Upper lobe of right lung (tissue), 1 donor: ENCODE data around the gene TTC33. TPM values are rescaled to one million over a fixed set of nuclear protein-coding genes. Genes with fewer than 3 reads are reported as not detected.

Experiments
- ATAC-seq: fragments of 200-7000 bp; cut with Tn5 transposase; one replicate; pipeline ENCODE4 v1.9.1; 2020; ENCODE audit warnings: mild to moderate bottlenecking, moderate library complexity
- DNase-seq: peaks from one replicate; pipeline ENCODE4 v3.0.0-alpha.2; 2020
- H3K27ac ChIP-seq: fragments of 200-600 bp; one replicate; pipeline ENCODE4 v1.8.0; 2022
- H3K27me3 ChIP-seq: fragments of 200-600 bp; one replicate; pipeline ENCODE4 v1.8.0; 2022; ENCODE audit warnings: mild to moderate bottlenecking
- H3K36me3 ChIP-seq: fragments of 200-600 bp; one replicate; pipeline ENCODE4 v1.8.0; 2022
- H3K4me1 ChIP-seq: fragments of 200-600 bp; one replicate; pipeline ENCODE4 v1.8.0; 2022
- H3K4me3 ChIP-seq: fragments of 200-600 bp; one replicate; pipeline ENCODE4 v1.8.0; 2022; ENCODE audit warnings: mild to moderate bottlenecking
- H3K9me3 ChIP-seq: fragments of 200-600 bp; one replicate; pipeline ENCODE4 v1.8.0; 2022
- intact Hi-C: fragments of 100-400 bp; cut with DNase I; formaldehyde crosslinking; loops from one replicate; pipeline ENCODE4 v1.11.0; 2022
- total RNA-seq: library from RNA; stranded (reverse); fragmentation: NEBNext Ultra II Directional; extraction: Animal tissue kit (Norgen Biotek cat#: 25700); gene quantifications from one replicate; pipeline ENCODE4 v1.2.1, GENCODE V29; 2021
- TF ChIP-seq, protein P1 (sequence below): fragments of 200-600 bp; IDR thresholded peaks from one replicate; pipeline ENCODE4 v1.8.0; 2022; ENCODE audit warnings: antibody characterized with exemption
- donor health status: DM: no; HTN: yes; CAD: no; lungs with severe emphysema.

Gene TTC33
- total RNA-seq, 1 donor from 2014 or later, result 16.6 TPM

DNA sequence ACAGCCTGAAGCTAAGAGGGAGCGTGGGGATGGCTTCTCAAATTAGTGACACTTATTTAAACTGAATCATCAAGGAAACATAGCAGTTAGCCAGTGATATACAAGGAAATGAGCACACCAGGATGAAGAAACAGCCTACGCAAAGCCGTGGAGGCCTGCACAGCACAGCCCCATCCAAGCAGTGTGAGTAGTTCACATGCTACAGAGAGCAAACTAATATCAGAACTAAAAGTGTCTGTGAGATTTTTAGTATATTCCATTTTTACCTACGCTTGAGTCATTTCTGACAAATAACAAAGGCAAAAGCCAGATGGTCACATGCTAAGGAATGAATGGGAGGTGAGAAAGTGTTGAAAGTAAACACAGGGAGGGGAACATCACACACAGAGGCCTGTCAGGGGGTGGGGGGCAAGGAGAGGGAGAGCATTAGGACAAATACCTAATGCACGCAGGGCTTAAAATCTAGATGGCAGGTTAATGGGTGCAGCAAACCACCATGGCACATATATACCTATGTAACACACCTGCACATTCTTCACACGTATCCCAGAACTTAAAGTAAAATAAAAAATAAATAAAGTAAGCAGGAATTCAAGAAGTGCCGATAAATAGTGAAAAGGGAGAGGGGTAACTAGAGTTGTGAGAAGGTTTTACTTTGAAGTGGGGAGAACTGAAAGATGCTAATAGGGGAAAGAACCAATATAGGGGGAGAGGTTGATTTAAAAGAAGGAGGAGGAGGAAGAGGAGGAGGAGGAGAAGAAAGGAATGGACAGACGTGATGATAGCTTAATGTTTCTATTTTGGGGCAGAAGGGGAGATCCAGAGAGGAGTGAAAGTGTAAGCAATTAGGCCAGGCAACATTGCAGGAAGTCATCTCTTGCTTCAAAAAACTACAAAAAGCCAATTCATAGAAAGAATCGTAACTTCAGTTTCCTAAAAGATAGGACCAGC is 177.0 kb downstream of the TTC33 start:
- ATAC-seq (no peak), DNase-seq (no peak)
- intact Hi-C loops, result no loop called here
- no peak overlapping the region for H3K4me3 ChIP-seq
- no peaks in the 10 kb centered on the region for H3K4me1 ChIP-seq
- no peak overlapping the region for H3K27ac ChIP-seq
- H3K27me3 ChIP-seq, result no peaks in the 10 kb centered on the region
- TF ChIP-seq, protein P1, sequence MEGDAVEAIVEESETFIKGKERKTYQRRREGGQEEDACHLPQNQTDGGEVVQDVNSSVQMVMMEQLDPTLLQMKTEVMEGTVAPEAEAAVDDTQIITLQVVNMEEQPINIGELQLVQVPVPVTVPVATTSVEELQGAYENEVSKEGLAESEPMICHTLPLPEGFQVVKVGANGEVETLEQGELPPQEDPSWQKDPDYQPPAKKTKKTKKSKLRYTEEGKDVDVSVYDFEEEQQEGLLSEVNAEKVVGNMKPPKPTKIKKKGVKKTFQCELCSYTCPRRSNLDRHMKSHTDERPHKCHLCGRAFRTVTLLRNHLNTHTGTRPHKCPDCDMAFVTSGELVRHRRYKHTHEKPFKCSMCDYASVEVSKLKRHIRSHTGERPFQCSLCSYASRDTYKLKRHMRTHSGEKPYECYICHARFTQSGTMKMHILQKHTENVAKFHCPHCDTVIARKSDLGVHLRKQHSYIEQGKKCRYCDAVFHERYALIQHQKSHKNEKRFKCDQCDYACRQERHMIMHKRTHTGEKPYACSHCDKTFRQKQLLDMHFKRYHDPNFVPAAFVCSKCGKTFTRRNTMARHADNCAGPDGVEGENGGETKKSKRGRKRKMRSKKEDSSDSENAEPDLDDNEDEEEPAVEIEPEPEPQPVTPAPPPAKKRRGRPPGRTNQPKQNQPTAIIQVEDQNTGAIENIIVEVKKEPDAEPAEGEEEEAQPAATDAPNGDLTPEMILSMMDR, result no peak
- no peaks in the 10 kb centered on the region for H3K36me3 ChIP-seq
- no peaks in the 10 kb centered on the region for H3K9me3 ChIP-seq

DNA sequence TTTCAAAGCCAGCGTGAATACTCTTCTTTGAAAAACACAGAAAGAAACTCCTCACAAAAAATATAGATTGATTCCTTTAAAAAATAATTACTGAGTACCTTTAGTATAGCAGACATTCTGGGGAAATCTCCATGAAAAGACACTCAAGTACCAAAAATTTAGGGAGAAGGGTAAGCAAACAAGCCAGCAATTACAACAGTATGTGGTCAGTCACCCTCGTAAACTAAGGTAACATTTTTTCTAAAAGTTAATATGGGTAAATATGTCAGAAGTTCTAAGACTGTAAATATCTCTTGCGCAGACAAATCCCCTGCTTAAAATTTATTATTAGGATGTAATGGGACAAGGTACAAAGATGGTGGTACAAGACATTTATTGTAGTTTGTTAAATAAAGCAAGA is 178.0 kb downstream of the TTC33 start:
- TF ChIP-seq, protein P1, result no peak
- Histone ChIP-seq H3K27me3 (no peaks in the 10 kb centered on the region), H3K27ac (no peak overlapping the region), H3K4me1 (no peaks in the 10 kb centered on the region), H3K36me3 (no peaks in the 10 kb centered on the region), H3K4me3 (no peak overlapping the region), H3K9me3 (no peaks in the 10 kb centered on the region)
- intact Hi-C loops, result no loop called here
- ATAC-seq, result no peak
- no peak for DNase-seq

DNA sequence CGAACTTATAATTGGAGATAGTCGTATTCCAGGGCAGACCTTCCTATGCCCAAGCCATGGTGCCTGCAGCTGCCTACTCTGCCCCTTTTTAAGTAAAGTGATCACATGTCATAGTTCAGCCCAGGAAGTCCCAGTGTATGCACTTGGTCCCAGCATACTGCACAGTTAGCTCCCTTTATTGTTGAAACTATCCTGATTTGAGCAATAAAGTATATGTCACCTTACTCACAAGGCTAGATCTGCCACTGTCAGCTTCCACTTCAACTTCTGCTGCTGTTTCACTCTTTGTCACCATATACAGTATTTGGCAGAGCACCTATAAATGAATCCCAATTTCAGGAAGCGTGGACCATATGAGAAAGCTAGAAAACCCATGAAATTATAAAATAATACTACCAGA is 179.8 kb downstream of the TTC33 start:
- intact Hi-C loops, result no loop called here
- TF ChIP-seq, protein P1, result no peak
- Histone ChIP-seq H3K9me3 (no peaks in the 10 kb centered on the region), H3K4me1 (no peaks in the 10 kb centered on the region), H3K27ac (no peak overlapping the region), H3K4me3 (no peak overlapping the region), H3K27me3 (no peaks in the 10 kb centered on the region), H3K36me3 (no peaks in the 10 kb centered on the region)
- DNase-seq, result no peak
- no peak for ATAC-seq

DNA sequence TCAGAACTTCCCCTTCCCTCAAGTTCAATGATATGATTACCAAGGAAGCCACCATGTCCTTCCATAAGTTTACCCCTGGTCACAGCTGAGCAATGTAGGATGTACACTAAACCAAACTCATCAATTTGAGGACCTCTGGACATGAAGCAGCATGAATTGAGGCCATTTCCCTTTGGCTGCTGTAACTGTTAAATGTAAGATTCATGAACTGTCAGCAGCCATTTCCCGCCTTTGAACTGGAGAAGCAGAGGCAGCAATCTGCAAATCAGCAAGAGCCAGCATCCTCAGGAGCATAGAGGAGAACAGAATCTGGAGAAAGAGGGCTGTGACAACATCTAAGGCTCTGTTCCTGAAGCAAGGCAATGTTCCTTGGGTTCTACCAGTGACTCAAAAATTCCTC is 180.3 kb downstream of the TTC33 start:
- TF ChIP-seq, protein P1, result no peak
- H3K9me3 ChIP-seq, result no peaks in the 10 kb centered on the region
- ATAC-seq (no peak), DNase-seq (no peak)
- H3K36me3 ChIP-seq, result no peaks in the 10 kb centered on the region
- H3K4me3 ChIP-seq, result no peak overlapping the region
- no peaks in the 10 kb centered on the region for H3K27me3 ChIP-seq
- no peaks in the 10 kb centered on the region for H3K4me1 ChIP-seq
- intact Hi-C loops, result no loop called here
- no peak overlapping the region for H3K27ac ChIP-seq

DNA sequence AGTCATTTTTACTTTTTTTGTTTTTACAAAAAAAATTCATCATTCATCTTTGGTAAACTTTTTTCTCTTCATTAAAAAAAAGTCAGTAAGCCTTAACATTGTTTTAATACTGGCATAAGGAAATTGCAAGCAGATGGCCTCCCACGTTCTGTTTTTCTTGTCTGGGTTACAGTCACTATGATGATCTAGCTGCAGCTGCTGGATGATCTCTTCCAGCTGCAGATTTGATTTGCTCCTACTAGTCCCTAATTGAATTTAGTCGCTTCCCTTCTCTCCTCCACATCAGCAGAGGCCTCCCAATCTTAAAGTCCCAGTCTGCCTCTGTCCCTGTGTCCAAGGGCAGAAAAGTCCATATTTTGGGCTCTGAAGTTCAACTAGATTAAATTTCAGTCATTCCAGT is 182.8 kb downstream of the TTC33 start:
- TF ChIP-seq, protein P1, result no peak
- H3K4me3 ChIP-seq, result no peak overlapping the region
- H3K27ac ChIP-seq, result no peak overlapping the region
- no peak for DNase-seq
- no peaks in the 10 kb centered on the region for H3K27me3 ChIP-seq
- no peaks in the 10 kb centered on the region for H3K36me3 ChIP-seq
- intact Hi-C loops, result no loop called here
- H3K9me3 ChIP-seq, result no peaks in the 10 kb centered on the region
- peak; percentile 33 for ATAC-seq
- no peaks in the 10 kb centered on the region for H3K4me1 ChIP-seq
